ENCODE measurements around the gene POU5F1. TPM values are rescaled to one million over a fixed set of nuclear protein-coding genes. Genes with fewer than 3 reads are reported as not detected.
"Not testable (repeated sequence)": the region's sequence is repeated elsewhere in the genome, so short reads cannot be mapped to it uniquely, and the experiment has no call there.

Gene POU5F1
- total RNA-seq, 1 experiment from 2014 or later: 1.1 TPM

DNA sequence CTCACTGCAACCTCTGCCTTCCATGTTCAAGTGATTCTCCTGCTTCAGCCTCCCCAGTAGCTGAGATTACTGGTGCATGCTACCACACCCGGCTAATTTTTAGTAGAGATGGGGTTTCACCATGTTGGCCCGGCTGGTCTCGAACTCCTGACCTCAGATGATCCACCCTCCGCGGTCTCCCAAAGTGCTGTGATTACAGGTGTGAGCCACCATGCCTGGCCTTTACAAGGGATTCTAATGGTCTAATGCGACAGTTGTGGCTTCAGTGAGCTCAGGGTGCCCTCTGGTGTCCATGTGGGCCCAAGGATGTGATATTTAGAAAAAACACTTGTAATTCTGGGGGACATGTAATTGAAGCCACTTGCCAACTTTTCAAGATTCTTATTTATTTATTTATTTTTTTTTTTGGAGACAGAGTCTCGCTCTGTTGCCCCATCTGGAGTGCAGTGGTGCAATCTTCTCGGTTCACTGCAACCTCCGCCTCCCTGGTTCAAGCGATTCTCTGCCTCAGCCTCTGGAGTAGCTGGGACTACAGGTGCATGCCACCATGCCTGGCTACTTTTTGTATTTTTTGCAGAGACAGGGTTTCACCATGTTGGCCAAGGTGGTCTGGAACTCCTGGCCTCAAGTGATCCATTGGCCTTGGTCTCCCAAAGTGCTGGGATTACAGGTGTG lies 22.1 kb upstream of the POU5F1 start:
- H3K27me3 ChIP-seq (ENCODE audit: control insufficient read depth, insufficient read depth, low read length); H3K4me3 ChIP-seq (ENCODE audit: low read depth in 2 of 2, low read length in 2 of 2); H3K4me1 ChIP-seq (ENCODE audit: control insufficient read depth, insufficient read depth, low read length); H3K9me3 ChIP-seq (ENCODE audit: control insufficient read depth, insufficient read depth, low read depth, low read length); H3K36me3 ChIP-seq (ENCODE audit: control insufficient read depth, insufficient read depth, low read length); H3K27ac ChIP-seq (ENCODE audit: low read length); BruUV-seq (replicated peaks); in situ Hi-C loops (cut with HindIII; ENCODE audit: low pct_unique_long_range_greater_than_20kb, low sequenced_read_pairs): not testable (repeated sequence)
- ChIA-PET POLR2A (interaction anchor here (0.7 kb wide), 1 partner anchor 167 kb away, joined by 6 read pairs; no protein-coding TSS in a partner anchor), CTCF (interaction anchor here (0.6 to 1.0 kb wide), 15 partner anchors 9 to 502 kb away, joined by 3 to 6 read pairs (median 4); partner anchors contain the start of genes NRM and PSORS1C2)
- intact Hi-C loops (cut with micrococcal nuclease; ENCODE audit: unreplicated experiment): loop anchor here (1.0 kb wide), 1 partner anchor 55 kb away; no protein-coding TSS in a partner anchor
- ATAC-seq (peak; percentile 78), DNase-seq (ENCODE audit: low read depth, low spot score) (peak; percentile 46)
- TF ChIP-seq CTCF (IDR thresholded peaks at IDR 0.05): peak; percentile 87

DNA sequence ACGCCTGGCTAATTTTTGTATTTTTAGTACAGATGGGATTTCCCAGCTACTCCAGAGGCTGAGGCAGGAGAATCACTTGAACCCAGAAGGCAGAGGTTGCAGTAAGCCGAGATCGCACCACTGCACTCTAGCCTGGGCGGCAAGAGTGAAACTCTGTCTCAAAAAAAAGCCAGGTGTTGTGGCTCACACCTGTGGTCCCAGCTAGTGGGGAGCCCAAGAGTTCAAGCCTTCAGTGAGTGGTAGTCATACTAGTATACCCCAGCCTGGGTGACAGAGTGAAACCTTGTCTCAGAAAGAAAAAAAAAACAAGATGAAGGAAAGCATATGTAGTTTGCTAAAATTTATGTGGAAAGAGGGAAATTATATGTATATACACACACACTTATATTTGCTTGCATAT lies 20.0 kb upstream of the POU5F1 start:
- DNase-seq (ENCODE audit: low read depth, low spot score) (no peak), ATAC-seq (no peak)
- in situ Hi-C loops (cut with HindIII; ENCODE audit: low pct_unique_long_range_greater_than_20kb, low sequenced_read_pairs) (no loop called here), intact Hi-C loops (cut with micrococcal nuclease; ENCODE audit: unreplicated experiment) (no loop called here)
- Histone ChIP-seq H3K27ac (ENCODE audit: low read length) (no peak overlapping the region), H3K4me1 (ENCODE audit: control insufficient read depth, insufficient read depth, low read length) (peaks cover 3% of the 10 kb centered on the region), H3K27me3 (ENCODE audit: control insufficient read depth, insufficient read depth, low read length) (no peaks in the 10 kb centered on the region), H3K36me3 (ENCODE audit: control insufficient read depth, insufficient read depth, low read length) (no peaks in the 10 kb centered on the region), H3K9me3 (ENCODE audit: control insufficient read depth, insufficient read depth, low read depth, low read length) (no peaks in the 10 kb centered on the region), H3K4me3 (ENCODE audit: low read depth in 2 of 2, low read length in 2 of 2) (no peak overlapping the region)
- ChIA-PET CTCF (interaction anchor here (0.6 kb wide), 1 partner anchor 26 kb away, joined by 3 read pairs; no protein-coding TSS in a partner anchor), POLR2A (no interaction called here)
- no peak for TF ChIP-seq TCF7L2 (IDR thresholded peaks at IDR 0.05; ENCODE audit: low read depth, low read length)
- TF ChIP-seq REST (IDR thresholded peaks at IDR 0.05; ENCODE audit: insufficient read depth in 1 of 2, low read depth in 2 of 2, low read length in 1 of 2): no peak
- no peak for TF ChIP-seq CTCF (IDR thresholded peaks at IDR 0.05)
- TF ChIP-seq SIN3A (IDR thresholded peaks at IDR 0.05; ENCODE audit: borderline replicate concordance, insufficient read depth, low read depth, low read length): no peak
- TF ChIP-seq POLR2AphosphoS5 (IDR thresholded peaks at IDR 0.05; ENCODE audit: low read depth, low read length): no peak
- BruUV-seq (replicated peaks): no TSS peak

DNA sequence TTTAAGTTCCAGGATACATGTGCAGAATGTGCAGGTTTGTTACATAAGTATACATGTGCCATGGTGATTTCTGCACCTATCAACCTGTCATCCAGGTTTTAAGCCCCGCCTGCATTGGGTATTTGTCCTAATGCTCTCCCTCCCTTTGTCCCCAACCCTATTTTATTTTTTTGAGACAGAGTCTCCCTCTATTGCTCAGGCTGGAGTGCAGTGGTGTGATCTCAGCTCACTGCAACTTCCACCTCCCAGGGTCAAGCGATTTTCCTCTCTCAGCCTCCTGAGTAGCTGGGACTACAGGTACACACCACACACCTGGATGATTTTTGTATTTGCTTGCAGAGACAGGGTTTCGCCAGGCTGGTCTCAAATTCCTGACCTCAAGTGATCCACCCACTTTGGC lies 18.7 kb upstream of the POU5F1 start:
- H3K27me3 ChIP-seq (ENCODE audit: control insufficient read depth, insufficient read depth, low read length); ATAC-seq; H3K9me3 ChIP-seq (ENCODE audit: control insufficient read depth, insufficient read depth, low read depth, low read length); H3K4me3 ChIP-seq (ENCODE audit: low read depth in 2 of 2, low read length in 2 of 2); H3K27ac ChIP-seq (ENCODE audit: low read length); H3K36me3 ChIP-seq (ENCODE audit: control insufficient read depth, insufficient read depth, low read length); intact Hi-C loops (cut with micrococcal nuclease; ENCODE audit: unreplicated experiment); CTCF ChIA-PET; H3K4me1 ChIP-seq (ENCODE audit: control insufficient read depth, insufficient read depth, low read length); DNase-seq (ENCODE audit: low read depth, low spot score); POLR2A ChIA-PET; in situ Hi-C loops (cut with HindIII; ENCODE audit: low pct_unique_long_range_greater_than_20kb, low sequenced_read_pairs); BruUV-seq (replicated peaks): not testable (repeated sequence)

Measured in Panc1 (cell line).